GM12873 (cell line): ENCODE data around the gene COL18A1.

ENCODE experiments used
- TF ChIP-seq, protein P1 (sequence below): IDR thresholded peaks from 2 replicates; pipeline ENCODE4 v1.5.1; 2012; ENCODE audit warnings: low read depth, mild to moderate bottlenecking, moderate library complexity, low read length, control low read depth; ENCODE audit not compliant: insufficient read depth; ENCODE audit errors: missing control alignments

Gene COL18A1

DNA sequence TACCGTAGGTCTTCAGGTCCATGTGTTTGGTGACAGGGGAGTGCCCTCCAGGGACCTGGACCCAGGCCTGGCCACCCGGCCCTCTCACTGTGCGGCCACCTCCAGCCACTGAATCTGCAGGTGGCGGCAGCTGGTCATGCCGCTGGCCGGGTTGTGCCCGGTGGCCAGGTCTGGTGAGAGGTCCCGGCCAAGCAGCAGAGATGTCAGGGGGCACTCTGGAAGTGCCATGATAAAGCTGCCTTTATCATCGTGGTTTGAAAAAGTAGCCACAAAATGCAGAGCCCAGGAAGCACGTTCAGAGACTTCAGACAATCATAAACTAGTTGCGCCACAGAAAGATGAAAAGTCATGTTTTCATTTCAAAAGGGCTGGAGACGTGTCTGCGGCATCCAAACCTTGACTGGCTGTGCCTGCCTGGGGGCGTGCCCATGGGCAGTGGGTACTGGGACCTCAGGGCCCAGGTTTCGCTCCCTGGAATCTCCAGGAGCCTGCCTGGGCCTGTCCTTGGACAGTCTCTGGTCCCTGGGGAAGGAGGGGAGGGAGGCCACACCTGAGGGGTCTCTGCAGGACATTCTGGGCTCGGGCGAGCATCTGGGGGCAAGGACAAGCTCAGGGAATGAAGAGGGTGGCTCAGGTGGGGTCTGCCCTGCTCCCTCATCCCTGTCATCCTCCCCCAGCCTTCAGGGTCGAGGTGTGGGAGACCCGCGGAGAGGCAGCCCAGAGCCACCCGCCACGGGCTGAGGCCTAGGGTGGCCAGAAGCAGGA, 44.9 kb downstream of the COL18A1 start:
- TF ChIP-seq, protein P1, sequence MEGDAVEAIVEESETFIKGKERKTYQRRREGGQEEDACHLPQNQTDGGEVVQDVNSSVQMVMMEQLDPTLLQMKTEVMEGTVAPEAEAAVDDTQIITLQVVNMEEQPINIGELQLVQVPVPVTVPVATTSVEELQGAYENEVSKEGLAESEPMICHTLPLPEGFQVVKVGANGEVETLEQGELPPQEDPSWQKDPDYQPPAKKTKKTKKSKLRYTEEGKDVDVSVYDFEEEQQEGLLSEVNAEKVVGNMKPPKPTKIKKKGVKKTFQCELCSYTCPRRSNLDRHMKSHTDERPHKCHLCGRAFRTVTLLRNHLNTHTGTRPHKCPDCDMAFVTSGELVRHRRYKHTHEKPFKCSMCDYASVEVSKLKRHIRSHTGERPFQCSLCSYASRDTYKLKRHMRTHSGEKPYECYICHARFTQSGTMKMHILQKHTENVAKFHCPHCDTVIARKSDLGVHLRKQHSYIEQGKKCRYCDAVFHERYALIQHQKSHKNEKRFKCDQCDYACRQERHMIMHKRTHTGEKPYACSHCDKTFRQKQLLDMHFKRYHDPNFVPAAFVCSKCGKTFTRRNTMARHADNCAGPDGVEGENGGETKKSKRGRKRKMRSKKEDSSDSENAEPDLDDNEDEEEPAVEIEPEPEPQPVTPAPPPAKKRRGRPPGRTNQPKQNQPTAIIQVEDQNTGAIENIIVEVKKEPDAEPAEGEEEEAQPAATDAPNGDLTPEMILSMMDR, result no peak

DNA sequence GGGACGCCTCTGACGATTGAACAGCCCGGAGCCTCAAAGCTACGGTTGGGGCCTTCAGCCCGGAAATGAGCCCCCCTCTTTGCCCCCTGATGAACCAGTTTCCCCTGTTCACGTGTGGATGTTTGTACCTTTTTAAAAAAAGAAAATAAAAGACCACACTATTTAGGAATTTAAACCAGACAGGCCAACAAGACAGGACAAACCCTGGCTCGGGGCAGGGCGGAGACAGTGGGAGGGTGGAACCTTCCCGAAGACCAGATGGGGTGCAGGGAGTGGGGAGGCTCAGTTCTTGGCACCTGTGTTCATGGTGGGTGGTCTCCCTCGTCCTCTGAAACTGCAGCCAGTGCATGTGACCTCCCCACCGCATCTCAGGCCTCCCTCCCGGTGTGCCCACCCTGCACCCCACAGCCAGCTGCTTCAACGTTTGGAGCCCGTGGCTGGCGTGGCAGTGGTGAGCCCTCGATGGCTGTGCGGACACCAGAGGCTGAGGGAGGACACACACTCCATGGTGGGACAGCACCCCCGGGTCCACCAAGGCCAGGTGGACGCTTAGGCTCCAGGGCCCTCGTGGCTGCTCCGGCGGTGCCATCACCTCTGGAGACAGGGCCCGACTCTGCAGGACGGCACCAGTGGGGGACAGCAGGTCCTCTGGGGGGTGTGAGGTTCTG, 45.6 kb downstream of the COL18A1 start:
- TF ChIP-seq, protein P1, result no peak

DNA sequence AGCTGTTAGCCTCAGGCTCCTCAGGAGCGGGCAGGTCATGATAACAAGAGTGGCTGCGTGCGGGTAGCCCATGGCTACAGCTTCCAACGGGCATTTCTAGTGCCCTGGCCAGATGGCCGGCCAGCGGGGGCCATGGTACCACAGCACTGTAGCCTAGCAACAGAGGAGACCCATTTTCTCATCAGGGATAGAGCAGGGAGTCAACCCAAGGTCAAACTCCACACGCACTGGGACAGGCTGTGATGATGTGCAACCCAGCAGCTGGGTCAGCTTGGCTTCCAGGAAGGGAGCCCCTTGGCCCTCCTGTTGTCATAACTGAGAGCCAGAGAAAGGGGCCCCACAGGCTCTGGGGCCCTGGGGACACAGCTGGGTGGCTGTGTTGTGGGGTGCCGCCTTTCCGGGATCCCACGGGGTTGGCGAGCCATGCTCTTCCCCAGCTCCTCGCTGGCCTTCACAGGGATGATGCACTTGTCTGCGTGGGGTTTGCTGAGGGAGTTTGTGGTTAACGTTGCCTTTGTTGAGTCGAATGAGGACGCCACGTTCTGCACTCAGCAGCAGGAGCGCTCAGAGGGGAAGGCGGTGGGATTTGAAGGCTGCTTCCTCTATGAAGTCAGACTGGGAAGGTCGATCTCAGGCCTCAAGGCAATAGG, 46.3 kb downstream of the COL18A1 start:
- TF ChIP-seq, protein P1, result no peak

DNA sequence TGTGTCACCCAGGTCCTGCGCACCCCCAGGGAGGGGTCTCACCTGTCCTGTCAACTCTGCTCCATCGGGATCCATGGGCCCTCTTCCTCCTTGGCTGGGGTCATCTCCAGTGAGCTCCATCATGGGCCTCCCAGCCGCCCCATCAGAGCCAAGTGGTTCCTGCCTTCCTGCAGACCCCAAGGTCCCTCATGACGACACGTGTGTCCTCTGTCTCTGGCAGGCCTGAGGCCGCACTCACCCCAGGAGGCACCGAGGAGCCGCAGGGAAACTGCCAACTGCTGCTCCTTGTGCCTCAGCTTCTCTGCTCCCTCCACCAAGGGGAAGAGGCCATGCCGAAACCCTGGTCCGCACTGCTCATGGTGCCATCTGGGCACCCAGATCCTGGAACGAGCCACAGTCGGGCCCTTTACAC, 46.8 kb downstream of the COL18A1 start:
- TF ChIP-seq, protein P1, result no peak

DNA sequence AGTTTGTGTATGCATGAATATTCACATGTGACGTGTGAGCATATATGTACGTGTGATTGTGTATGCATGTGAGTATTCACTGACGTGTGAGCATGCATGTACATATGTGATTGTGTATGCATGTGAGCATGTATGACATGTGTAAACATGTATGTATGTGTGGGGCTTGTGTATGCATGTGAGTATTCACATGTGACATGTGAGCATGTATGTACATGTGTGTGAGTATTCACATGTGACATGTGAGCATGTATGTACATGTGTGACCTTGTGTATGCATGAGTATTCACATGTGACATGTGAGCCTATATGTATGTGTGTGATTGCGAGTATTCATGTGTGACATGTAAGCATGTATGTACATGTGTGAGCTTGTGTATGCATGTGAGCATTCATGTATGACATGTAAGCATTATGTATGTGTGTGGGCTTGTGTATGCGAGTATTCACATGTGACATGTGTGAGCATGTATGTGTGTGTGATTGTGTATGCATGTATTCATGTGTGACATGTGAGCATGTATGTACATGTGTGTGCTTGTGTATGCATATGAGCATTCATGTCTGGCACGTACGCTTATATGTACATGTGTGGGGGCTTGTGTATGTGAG, 47.8 kb downstream of the COL18A1 start:
- TF ChIP-seq, protein P1, result no peak

DNA sequence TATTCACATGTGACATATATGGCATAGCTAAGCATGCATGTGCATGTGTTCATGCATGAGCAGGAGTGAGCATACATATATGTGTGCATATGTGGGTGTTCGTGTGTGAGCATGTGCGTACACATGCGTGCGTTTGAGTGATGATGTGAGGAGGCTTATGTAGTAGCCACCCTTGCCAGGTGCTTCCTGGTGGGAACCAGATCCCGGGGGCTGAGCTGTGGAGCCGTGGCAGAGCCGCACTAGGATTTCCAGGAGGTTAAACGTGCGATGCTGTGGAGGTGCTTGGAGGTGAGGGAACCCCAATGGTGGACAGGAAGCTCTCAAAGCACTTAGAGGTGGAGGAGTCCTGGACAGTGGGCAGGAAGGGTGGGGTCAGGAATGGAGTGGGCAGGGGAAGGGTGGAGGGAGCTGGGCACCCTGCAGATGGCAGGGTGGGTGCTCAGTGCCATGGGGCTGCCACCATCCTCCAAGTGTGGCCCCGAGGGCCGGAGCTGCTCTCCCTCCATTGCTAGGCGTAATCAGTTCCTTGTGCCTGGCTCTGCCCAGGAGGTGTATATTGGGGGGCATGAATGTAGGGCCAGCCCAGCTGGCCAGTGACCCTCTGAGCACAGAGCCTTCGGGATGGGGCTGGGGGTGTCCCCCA, 48.5 kb downstream of the COL18A1 start:
- TF ChIP-seq, protein P1, result no peak
